Right lobe of liver (tissue), 6 donors: Measurements from ENCODE around the gene TCP10L. TPM values are rescaled to one million over a fixed set of nuclear protein-coding genes. Genes with fewer than 3 reads are reported as not detected.
"Not testable (repeated sequence)": the region's sequence is repeated elsewhere in the genome, so short reads cannot be mapped to it uniquely, and the experiment has no call there.

ENCODE experiments used
- ATAC-seq, 4 donors: fragments of 200-7000 bp; cut with Tn5 transposase; one replicate each; pipeline ENCODE4 v1.9.1; 2020; ENCODE audit warnings: mild to moderate bottlenecking in 4 of 4, moderate library complexity in 4 of 4
- DNase-seq, 3 donors: peaks; one replicate each; pipeline ENCODE4 v3.0.0-alpha.2; 2020
- H3K27ac ChIP-seq, 3 donors: fragments of 200-600 bp; one replicate each; pipeline ENCODE4 v1.8.0; 2022
- H3K27me3 ChIP-seq, 2 donors: fragments of 200-600 bp; one replicate each; pipeline ENCODE4 v1.8.0; 2022
- H3K36me3 ChIP-seq, 4 donors: fragments of 200-600 bp; sonication (generic) in 1 of 4; one replicate each; pipeline versions ENCODE4 v1.5.1 to v1.8.0; 2017 to 2022; ENCODE audit warnings: control low read depth in 1 of 4
- H3K4me1 ChIP-seq, 4 donors: fragments of 200-600 bp; sonication (generic) in 1 of 4; one replicate each; pipeline versions ENCODE4 v1.5.1 to v1.8.0; 2017 to 2022; ENCODE audit warnings: control low read depth in 1 of 4
- H3K4me3 ChIP-seq, 3 donors: fragments of 200-600 bp; one replicate each; pipeline ENCODE4 v1.8.0; 2022
- H3K9me3 ChIP-seq, 4 donors: fragments of 200-600 bp; sonication (generic) in 1 of 4; one replicate each; pipeline versions ENCODE4 v1.5.1 to v1.8.0; 2017 to 2022; ENCODE audit warnings: control low read depth in 1 of 4
- POLR2A ChIP-seq: fragments of 450-650 bp; IDR thresholded peaks from one replicate; pipeline ENCODE4 v1.6.1; 2017; ENCODE audit warnings: antibody characterized with exemption, mild to moderate bottlenecking
- WGBS: methylation state at CpG from one replicate; pipeline ENCODE4 v1.1.6; 2018; ENCODE audit warnings: low coverage, low lambda C conversion rate; ENCODE audit not compliant: insufficient coverage; ENCODE audit errors: missing lambda C conversion rate; 5-methylcytosine and 5-hydroxymethylcytosine counted together
- intact Hi-C, 2 donors: fragments of 100-400 bp; cut with DNase I; formaldehyde crosslinking; loops; one replicate each; pipeline versions ENCODE4 v1.11.2 to v1.14.1; 2022
- total RNA-seq, 6 experiments: library from RNA; depleted of rRNA in 2 of 6; stranded (reverse); fragments of >200 nt in 2 of 6; fragmentation: NEBNext Ultra II Directional in 3 of 6; extraction: Animal tissue kit (Norgen Biotek cat#: 25700) in 3 of 6; gene quantifications; one replicate each; pipeline versions ENCODE4 v1.1.0 to v1.2.4, GENCODE V29; 2016 to 2023
- TF ChIP-seq, protein P1 (sequence below), 4 donors: fragments of 200-600 bp in 3 of 4; fragments of 450-650 bp in 1 of 4; IDR thresholded peaks; one replicate each; pipeline versions ENCODE4 v1.5.1 to v1.8.0; 2016 to 2022; ENCODE audit warnings: antibody characterized with exemption in 4 of 4, mild to moderate bottlenecking in 2 of 4
- donor health status: DM: no; HTN: yes; CAD: no.
- donor health status: DM: no; HTN: no; CAD: no.
- donor health status: DM: no; HTN: no; CAD: no.
- donor health status: DM: no; HTN: yes; CAD: no.
- donor health status: DM: no; HTN: yes; CAD: no.

Gene TCP10L
- total RNA-seq, 6 experiments from 2014 or later, result 1.5 to 7.1 (median 3.8) TPM

DNA sequence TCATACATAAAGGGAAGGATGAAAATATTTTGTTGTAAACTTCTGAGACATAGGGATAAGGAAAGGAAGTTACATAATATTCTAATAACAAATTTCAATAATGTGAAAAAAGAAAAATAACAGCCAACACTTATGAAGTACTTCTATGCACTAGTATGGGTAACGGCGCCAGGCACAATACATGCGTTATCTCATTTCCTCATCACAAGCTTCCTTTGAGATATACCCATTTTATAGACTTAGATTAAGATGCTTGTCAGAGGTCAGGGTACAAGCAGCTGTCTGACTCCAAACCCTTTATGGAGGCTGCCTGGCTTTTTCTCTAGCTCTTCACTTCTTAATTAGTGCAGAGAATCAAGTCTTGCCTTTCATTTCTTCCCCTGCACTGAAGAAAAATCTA is 41.3 kb downstream of the TCP10L start:
- no peaks in the 10 kb centered on the region for H3K27me3 ChIP-seq
- TF ChIP-seq POLR2A, result no peak
- TF ChIP-seq, protein P1, sequence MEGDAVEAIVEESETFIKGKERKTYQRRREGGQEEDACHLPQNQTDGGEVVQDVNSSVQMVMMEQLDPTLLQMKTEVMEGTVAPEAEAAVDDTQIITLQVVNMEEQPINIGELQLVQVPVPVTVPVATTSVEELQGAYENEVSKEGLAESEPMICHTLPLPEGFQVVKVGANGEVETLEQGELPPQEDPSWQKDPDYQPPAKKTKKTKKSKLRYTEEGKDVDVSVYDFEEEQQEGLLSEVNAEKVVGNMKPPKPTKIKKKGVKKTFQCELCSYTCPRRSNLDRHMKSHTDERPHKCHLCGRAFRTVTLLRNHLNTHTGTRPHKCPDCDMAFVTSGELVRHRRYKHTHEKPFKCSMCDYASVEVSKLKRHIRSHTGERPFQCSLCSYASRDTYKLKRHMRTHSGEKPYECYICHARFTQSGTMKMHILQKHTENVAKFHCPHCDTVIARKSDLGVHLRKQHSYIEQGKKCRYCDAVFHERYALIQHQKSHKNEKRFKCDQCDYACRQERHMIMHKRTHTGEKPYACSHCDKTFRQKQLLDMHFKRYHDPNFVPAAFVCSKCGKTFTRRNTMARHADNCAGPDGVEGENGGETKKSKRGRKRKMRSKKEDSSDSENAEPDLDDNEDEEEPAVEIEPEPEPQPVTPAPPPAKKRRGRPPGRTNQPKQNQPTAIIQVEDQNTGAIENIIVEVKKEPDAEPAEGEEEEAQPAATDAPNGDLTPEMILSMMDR (IDR thresholded peaks at IDR 0.05), result no peak
- H3K27ac ChIP-seq, result no peak overlapping the region
- no peak overlapping the region for H3K4me3 ChIP-seq
- DNase-seq (no peak), ATAC-seq (no peak)
- no peaks in the 10 kb centered on the region for H3K9me3 ChIP-seq
- no peaks in the 10 kb centered on the region for H3K36me3 ChIP-seq
- intact Hi-C loops, result no loop called here
- H3K4me1 ChIP-seq, result no peaks in the 10 kb centered on the region
- 37% methylated on average over 3 of the region's 3 CpGs for WGBS

DNA sequence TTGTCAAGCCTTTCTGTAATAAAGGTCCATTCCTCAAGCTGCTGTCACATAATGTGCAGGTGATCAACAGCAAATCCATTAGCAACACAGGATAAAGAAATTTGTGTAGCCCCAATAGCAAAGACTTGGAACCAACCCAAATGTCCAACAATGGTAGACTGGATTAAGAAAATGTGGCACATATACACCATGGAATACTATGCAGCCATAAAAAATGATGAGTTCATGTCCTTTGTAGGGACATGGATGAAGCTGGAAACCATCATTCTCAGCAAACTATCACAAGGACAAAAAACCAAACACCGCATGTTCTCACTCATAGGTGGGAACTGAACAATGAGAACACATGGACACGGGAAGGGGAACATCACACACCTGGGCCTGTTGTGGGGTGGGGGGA is 42.3 kb downstream of the TCP10L start:
- WGBS, result 80% methylated on average over 2 of the region's 2 CpGs
- ATAC-seq, result not testable (repeated sequence)

DNA sequence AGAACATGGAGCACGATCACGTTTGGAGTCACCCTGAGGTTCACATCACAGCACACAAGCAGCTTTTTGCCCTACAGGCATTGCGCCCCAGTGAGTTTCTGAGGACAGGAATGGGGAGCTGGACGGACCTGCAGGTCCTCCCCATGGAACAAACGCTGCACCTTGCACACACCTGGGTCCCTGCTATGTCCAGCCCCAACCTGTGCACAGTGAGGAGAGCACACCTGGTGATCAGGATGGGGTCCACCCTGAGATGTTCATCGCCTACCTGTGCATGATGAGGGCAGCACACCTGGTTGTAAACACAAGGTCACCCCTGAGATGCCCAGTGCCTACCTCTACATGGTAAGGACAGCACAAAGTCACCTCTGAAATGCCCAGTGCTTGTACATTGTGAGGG is 45.9 kb downstream of the TCP10L start:
- no CpG with 5 or more reads among the region's 6 CpGs for WGBS
- ATAC-seq (no peak), DNase-seq (no peak)
- Histone ChIP-seq H3K36me3 (no peaks in the 10 kb centered on the region), H3K27me3 (no peaks in the 10 kb centered on the region), H3K4me1 (no peaks in the 10 kb centered on the region), H3K27ac (no peak overlapping the region), H3K9me3 (no peaks in the 10 kb centered on the region), H3K4me3 (no peak overlapping the region)
- intact Hi-C loops, result no loop called here
- TF ChIP-seq, protein P1 (IDR thresholded peaks at IDR 0.05), result no peak

More for the DNA sequence above, 42.3 kb downstream of the TCP10L start:
- intact Hi-C loops, H3K36me3 ChIP-seq, H3K27ac ChIP-seq, H3K4me1 ChIP-seq, DNase-seq, H3K4me3 ChIP-seq, H3K27me3 ChIP-seq, H3K9me3 ChIP-seq: not testable (repeated sequence)

DNA sequence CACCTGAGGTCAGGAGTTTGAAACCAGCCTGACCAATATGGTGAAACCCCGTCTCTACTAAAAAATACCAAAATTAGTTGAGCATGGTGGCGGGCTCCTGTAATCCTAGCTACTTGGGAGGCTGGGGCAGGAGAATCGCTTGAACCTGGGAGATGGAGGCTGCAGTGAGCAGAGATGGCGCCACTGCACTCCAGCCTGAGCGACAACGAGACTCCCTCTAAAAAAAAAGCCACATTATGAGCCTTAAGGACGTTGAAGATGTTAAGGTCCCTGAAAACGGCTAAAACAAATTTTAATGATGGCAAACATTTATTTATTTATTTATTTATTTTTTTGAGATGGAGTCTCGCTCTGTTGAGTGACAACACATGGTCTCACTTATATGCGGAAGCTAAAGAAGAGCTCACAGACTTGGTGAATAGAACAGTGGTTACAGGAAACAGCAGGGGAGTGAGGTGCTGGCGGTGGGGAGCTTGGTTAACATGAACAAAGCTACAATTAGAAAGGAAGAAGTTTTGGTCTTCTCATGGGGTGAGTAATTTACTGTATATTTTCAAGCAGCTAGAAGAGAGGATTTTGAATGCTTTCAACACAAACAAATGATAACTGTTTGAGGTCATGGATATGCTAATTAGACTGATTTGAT is 47.1 kb downstream of the TCP10L start:
- WGBS, result 79% methylated on average over 11 of the region's 11 CpGs
- DNase-seq, result no peak
- no peak for TF ChIP-seq POLR2A
- TF ChIP-seq, protein P1 (IDR thresholded peaks at IDR 0.05), result no peak
- H3K36me3 ChIP-seq, result no peaks in the 10 kb centered on the region
- no peak overlapping the region for H3K4me3 ChIP-seq
- peak in 1 of 4 donors; percentile 33 for ATAC-seq
- no peak overlapping the region for H3K27ac ChIP-seq
- H3K27me3 ChIP-seq, result no peaks in the 10 kb centered on the region
- intact Hi-C loops, result no loop called here
- H3K9me3 ChIP-seq, result no peaks in the 10 kb centered on the region
- H3K4me1 ChIP-seq, result no peaks in the 10 kb centered on the region

DNA sequence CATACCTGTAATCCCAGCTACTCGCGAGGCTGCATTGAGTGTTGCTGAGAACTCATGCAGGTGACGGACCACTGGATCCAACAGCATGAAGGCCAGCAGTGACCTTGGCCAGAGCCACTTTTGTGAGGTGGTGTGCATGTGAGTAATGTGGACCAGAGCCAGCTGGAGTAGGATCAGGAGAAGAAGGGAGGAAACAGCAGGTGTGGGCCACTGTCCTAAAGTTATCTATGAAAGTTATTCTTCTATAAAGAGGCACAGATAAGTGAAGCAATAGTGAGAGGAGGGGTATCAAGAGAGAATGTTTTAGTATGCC is 47.8 kb downstream of the TCP10L start:
- Histone ChIP-seq H3K27ac (no peak overlapping the region), H3K4me1 (no peaks in the 10 kb centered on the region), H3K27me3 (no peaks in the 10 kb centered on the region), H3K36me3 (no peaks in the 10 kb centered on the region), H3K4me3 (no peak overlapping the region), H3K9me3 (no peaks in the 10 kb centered on the region)
- TF ChIP-seq POLR2A, result no peak
- TF ChIP-seq, protein P1 (IDR thresholded peaks at IDR 0.05), result no peak
- intact Hi-C loops, result no loop called here
- DNase-seq (no peak), ATAC-seq (peak in 1 of 4 donors; percentile 28)
- WGBS, result 93% methylated on average over 3 of the region's 3 CpGs
